ENCODE results near the gene UBE2A. TPM values are rescaled to one million over a fixed set of nuclear protein-coding genes. Genes with fewer than 3 reads are reported as not detected.

The UBE2A gene
- total and polyA plus RNA-seq, 3 donors from 2014 or later: 29.4 to 44.7 (median 30.0) TPM

DNA sequence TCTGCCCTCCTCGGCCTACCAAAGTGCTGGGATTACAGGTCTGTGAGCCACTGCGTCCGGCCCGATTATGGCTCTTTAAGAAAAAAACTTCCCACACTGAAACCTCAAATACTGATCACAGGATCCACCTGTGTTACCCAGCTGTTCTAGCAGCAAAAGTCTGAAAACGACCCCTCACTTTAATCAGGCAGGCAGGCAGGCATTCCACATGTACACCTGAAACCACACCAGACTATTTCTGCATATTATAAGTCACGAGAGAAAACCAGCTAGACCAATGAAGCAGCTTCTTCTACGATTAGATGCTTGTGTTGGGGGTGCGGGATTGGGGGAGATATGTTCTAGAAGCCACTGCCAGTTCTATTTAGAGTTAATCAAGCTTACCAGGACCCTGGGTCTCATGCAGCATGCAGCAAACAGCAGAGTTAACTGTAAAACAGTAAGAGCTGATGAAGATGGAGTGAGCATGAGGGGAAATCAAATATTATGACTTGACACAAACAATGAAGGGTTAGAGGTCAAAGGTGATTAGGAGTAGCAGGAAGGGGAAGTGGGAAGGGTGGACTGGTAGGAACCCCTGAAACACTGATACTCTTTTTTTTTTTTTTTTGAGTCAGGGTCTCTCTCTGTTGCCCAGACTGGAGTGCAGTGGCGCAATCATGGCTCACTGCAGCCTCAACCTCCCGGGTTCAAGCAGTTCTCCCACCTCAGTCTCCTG, 50.7 kb downstream of the UBE2A start:
- TF ChIP-seq, protein P1, sequence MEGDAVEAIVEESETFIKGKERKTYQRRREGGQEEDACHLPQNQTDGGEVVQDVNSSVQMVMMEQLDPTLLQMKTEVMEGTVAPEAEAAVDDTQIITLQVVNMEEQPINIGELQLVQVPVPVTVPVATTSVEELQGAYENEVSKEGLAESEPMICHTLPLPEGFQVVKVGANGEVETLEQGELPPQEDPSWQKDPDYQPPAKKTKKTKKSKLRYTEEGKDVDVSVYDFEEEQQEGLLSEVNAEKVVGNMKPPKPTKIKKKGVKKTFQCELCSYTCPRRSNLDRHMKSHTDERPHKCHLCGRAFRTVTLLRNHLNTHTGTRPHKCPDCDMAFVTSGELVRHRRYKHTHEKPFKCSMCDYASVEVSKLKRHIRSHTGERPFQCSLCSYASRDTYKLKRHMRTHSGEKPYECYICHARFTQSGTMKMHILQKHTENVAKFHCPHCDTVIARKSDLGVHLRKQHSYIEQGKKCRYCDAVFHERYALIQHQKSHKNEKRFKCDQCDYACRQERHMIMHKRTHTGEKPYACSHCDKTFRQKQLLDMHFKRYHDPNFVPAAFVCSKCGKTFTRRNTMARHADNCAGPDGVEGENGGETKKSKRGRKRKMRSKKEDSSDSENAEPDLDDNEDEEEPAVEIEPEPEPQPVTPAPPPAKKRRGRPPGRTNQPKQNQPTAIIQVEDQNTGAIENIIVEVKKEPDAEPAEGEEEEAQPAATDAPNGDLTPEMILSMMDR (IDR thresholded peaks at IDR 0.05): no peak
- TF ChIP-seq POLR2A (IDR thresholded peaks at IDR 0.05): no peak
- intact Hi-C loops (cut with DNase I; ENCODE audit: low total_unique reads): no loop called here
- WGBS, 2 donors: 79 to 87% methylated on average over 6 to 10 of the region's 10 CpGs

DNA sequence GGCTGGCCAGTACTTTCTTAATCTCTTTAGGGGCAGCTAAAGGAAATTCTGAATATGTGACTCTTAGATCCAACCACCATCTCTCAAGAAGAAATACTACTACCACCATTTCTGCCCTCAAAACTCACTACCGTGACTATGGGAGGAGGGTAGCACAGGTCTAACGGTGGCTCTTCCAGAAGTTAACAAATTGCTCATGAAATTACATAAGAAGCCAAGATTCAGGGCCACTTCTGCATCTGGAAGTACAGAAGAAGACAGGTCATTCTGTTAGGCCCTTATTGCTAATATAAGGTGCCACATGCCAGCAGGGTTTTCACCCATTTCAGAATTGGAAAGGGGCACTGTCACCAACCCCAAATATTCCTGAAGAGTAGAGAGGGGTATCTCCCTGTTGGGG, 51.5 kb downstream of the UBE2A start:
- WGBS, 2 donors: 69 to 83% methylated on average over 2 of the region's 2 CpGs
- TF ChIP-seq, protein P1 (IDR thresholded peaks at IDR 0.05): no peak
- no peak for TF ChIP-seq POLR2A (IDR thresholded peaks at IDR 0.05)
- Histone ChIP-seq H3K9me3 (no peaks in the 10 kb centered on the region), H3K36me3 (ENCODE audit: low read depth, missing control alignments) (no peaks in the 10 kb centered on the region), H3K27ac (no peak overlapping the region), H3K27me3 (no peaks in the 10 kb centered on the region), H3K4me3 (no peak overlapping the region), H3K4me1 (no peaks in the 10 kb centered on the region)
- DNase-seq: no peak
- intact Hi-C loops (cut with DNase I; ENCODE audit: low total_unique reads): no loop called here

More for the DNA sequence above, 50.7 kb downstream of the UBE2A start:
- Histone ChIP-seq H3K4me1 (no peaks in the 10 kb centered on the region), H3K27ac (no peak overlapping the region), H3K36me3 (ENCODE audit: low read depth, missing control alignments) (no peaks in the 10 kb centered on the region), H3K9me3 (no peaks in the 10 kb centered on the region), H3K27me3 (no peaks in the 10 kb centered on the region), H3K4me3 (no peak overlapping the region)
- no peak for DNase-seq

Other genes starting within 250 kb of the UBE2A start
- 1 to 10 TPM; 3.9 to 6.9 TPM for gene SLC25A43, start 175.2 kb upstream of the UBE2A start, total RNA-seq
- 5.8 TPM for gene SLC25A43, start 175.2 kb upstream of the UBE2A start, polyA plus RNA-seq (ENCODE audit: insufficient read depth, low read depth, low replicate concordance)
- gene SLC25A5, start 106.1 kb upstream of the UBE2A start, total RNA-seq: 100 to 1,000 TPM; 177 to 246 TPM
- gene SLC25A5, start 106.1 kb upstream of the UBE2A start, polyA plus RNA-seq (ENCODE audit: insufficient read depth, low read depth, low replicate concordance): 172 TPM
- gene STEEP1, start 9.2 kb upstream of the UBE2A start, total RNA-seq: 10 to 100 TPM; 41.9 to 43.4 TPM
- gene STEEP1, start 9.2 kb upstream of the UBE2A start, polyA plus RNA-seq (ENCODE audit: insufficient read depth, low read depth, low replicate concordance): 24.8 TPM
- gene NKRF, start 31.9 kb downstream of the UBE2A start, total RNA-seq: 1 to 10 TPM; 4.7 to 6.4 TPM
- 4.1 TPM for gene NKRF, start 31.9 kb downstream of the UBE2A start, polyA plus RNA-seq (ENCODE audit: insufficient read depth, low read depth, low replicate concordance)
- 100 to 1,000 TPM; 187 to 250 TPM for gene SEPTIN6, start 118.6 kb downstream of the UBE2A start, total RNA-seq
- 80.2 TPM for gene SEPTIN6, start 118.6 kb downstream of the UBE2A start, polyA plus RNA-seq (ENCODE audit: insufficient read depth, low read depth, low replicate concordance)
- 10 to 100 TPM; 12.6 to 21.4 TPM for gene SOWAHD, start 184.0 kb downstream of the UBE2A start, total RNA-seq
- gene SOWAHD, start 184.0 kb downstream of the UBE2A start, polyA plus RNA-seq (ENCODE audit: insufficient read depth, low read depth, low replicate concordance): 8.9 TPM
- gene RPL39, start 217.1 kb downstream of the UBE2A start, total RNA-seq: 1,000 to 10,000 TPM in 1 of 2 donors, 100 to 1,000 TPM in 1; 442 to 1,133 TPM
- gene RPL39, start 217.1 kb downstream of the UBE2A start, polyA plus RNA-seq (ENCODE audit: insufficient read depth, low read depth, low replicate concordance): 1,045 TPM